Measurements from ENCODE around the gene RIPK4.
A peak's percentile ranks its signal among the peaks of the same experiment; 100 is the strongest.

The RIPK4 gene

DNA sequence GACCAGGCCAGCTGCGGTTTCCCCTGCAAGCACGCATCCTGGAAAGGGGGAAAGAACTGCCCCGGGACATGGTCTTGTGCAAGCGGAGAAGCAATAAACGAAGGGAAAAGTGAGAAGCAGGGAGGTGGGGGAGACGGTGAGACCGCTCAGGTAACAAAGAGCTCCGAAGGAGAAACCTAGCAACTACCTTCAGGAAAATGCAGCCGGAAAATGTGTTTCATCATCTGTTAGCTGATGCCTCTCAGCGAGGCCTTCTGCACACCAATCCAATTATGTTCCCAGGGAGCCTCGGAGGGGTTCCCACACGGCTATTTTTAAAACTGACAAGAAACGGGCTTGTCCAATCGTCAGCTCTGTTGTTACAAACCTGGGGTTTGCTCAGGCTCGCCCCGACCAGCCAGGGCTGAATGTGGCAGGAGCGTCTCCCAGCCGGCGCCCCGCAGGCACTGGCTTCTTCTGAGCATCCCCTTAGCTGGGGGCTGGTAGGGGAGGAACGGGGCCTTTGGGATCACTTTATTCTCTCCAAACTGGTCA, 3.4 kb downstream of the RIPK4 start:
- H3K27ac ChIP-seq, result no peak overlapping the region
- TF ChIP-seq, protein P1, sequence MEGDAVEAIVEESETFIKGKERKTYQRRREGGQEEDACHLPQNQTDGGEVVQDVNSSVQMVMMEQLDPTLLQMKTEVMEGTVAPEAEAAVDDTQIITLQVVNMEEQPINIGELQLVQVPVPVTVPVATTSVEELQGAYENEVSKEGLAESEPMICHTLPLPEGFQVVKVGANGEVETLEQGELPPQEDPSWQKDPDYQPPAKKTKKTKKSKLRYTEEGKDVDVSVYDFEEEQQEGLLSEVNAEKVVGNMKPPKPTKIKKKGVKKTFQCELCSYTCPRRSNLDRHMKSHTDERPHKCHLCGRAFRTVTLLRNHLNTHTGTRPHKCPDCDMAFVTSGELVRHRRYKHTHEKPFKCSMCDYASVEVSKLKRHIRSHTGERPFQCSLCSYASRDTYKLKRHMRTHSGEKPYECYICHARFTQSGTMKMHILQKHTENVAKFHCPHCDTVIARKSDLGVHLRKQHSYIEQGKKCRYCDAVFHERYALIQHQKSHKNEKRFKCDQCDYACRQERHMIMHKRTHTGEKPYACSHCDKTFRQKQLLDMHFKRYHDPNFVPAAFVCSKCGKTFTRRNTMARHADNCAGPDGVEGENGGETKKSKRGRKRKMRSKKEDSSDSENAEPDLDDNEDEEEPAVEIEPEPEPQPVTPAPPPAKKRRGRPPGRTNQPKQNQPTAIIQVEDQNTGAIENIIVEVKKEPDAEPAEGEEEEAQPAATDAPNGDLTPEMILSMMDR (IDR thresholded peaks at IDR 0.05), result no peak
- no peak for TF ChIP-seq ZFX (IDR thresholded peaks at IDR 0.05; ENCODE audit: borderline replicate concordance)

DNA sequence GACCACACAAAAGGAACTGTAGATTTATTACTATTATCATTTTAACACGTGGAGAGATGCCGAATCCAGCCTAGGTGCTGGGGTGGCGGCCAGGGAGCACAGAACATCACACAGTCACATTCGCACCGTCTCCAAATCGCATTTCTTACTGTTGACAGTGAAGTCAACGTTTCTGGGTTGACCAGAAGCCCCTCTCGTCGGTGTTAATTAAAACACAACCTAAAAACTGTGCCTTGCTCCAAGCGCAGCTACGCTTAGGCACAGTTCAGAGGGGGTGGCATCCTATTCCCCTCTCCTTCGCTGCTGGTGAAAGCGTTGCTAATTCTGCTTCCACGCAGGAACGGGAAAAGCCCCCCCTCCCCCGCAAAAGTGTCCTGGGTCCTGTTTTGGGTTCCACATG, 4.1 kb downstream of the RIPK4 start:
- H3K27ac ChIP-seq, result no peak overlapping the region

DNA sequence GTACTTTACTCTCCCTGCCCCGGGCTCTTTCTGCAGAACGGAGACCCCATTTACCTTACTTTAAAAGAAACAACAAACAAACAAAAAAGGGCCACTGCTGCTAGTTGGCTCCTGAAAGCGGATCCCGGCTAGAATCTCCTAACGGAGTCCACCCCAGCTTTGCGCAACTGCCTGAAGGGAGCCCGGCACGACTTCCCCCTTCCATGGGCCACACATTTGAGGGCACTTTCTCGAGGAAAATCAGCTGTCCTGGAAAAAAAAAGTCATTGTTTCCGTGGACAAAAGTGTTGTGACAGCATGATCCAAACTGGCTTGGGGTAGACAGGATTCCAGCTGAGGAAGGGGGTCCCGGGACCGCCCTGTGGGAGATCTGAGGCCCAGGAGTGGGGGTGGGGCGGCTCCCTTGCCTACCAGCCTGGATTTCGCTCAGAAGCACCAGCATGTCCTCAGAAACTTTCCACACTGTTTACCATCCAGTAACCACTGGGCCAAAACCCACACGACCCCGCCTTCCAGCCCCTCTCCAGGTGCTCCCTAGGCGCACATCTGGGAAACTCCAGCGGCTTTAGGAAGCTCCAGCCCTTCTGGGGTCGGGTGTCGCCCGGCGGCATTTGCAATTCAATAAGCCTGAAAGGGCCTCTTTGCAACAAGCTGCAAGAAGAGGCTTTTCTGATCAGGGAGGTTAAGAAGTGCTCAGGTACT, 4.8 kb downstream of the RIPK4 start:
- no peak overlapping the region for H3K27ac ChIP-seq
- TF ChIP-seq, protein P1 (IDR thresholded peaks at IDR 0.05), result no peak
- no peak for TF ChIP-seq ZFX (IDR thresholded peaks at IDR 0.05; ENCODE audit: borderline replicate concordance)

More for the DNA sequence above, 4.1 kb downstream of the RIPK4 start:
- no peak for TF ChIP-seq ZFX (IDR thresholded peaks at IDR 0.05; ENCODE audit: borderline replicate concordance)
- TF ChIP-seq, protein P1 (IDR thresholded peaks at IDR 0.05), result no peak

DNA sequence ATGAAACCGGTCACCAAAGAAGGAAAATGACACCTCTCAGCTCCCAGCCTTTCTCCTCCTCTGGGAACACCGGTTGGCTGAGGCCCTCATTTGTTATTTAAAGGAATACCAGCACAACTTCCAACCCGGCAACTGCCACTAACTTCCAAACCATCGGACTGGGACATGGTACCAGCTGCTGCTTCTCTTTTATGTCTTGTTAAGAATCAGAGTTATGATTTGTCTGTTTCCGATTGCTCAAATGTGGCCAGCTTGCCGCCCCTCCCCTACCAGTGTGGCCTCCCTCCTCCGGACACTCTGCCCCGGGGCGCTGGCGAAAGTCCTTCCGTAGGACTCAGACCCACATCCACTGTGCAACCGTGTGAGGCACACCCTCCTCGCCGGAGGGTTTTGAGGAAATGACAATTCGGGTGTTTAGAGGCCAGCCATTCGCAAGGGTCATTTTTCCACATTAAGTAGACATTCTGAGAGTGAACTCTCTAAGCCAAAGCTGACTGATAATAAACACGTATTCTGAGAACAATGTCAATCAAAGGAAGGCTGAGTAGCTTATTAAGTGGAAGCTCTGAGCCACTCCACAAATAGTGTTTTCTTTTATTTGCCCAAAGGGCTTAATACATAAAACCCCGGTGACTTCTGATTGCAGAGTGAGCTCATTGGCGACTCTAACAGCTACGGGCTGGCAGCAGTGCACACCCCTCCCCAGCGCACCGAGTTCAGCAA, 5.5 kb downstream of the RIPK4 start:
- TF ChIP-seq, protein P1 (IDR thresholded peaks at IDR 0.05), result no peak
- TF ChIP-seq ZFX (IDR thresholded peaks at IDR 0.05; ENCODE audit: borderline replicate concordance), result no peak
- H3K27ac ChIP-seq, result peak overlapping the region; percentile 33

DNA sequence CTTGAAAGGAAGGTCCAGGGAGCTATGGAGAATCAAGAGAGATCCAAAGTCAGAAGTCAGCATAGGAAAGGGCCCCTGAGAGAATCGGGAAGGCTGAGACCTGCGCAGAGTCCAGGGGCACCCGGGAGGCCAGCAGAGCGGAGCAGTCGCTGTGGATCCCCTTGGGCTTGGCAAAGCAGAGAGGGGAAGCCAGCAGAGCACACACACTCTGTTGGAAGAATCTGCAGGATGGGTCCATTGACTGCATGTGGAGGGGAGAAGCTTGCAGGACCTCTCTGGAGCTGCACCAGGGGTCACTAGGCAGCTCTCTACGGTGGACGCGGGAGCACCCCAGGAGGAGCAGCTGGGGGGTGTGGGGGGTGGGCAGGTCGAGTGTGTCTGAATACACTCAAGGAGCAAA, 6.4 kb downstream of the RIPK4 start:
- TF ChIP-seq ZFX (IDR thresholded peaks at IDR 0.05; ENCODE audit: borderline replicate concordance), result no peak
- TF ChIP-seq, protein P1 (IDR thresholded peaks at IDR 0.05), result no peak
- no peak overlapping the region for H3K27ac ChIP-seq

DNA sequence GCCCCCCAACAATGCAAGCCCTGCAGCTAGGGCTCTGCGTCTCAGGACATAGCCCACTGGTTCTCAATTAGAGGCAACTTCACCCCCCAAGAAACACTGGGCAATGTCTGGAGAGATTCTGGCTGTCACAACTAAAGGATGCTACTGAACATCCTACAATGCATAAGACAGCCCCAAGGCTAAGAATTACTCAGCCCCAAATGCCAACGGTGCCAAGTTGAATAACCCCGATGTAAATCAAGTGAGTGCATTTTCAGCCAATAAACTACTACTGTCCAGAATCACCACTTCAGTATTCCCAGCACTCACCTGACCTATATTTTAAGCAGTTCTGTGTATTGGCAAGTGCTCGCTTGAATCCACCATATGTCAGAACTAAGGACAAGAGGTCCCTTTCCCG, 6.9 kb downstream of the RIPK4 start:
- no peak for TF ChIP-seq ZFX (IDR thresholded peaks at IDR 0.05; ENCODE audit: borderline replicate concordance)
- TF ChIP-seq, protein P1 (IDR thresholded peaks at IDR 0.05), result no peak
- H3K27ac ChIP-seq, result no peak overlapping the region

Data from 22Rv1 (cell line).